GM21447 (cell line): ENCODE results near the gene MYO1F.

Experiments used
- ATAC-seq: cut with Tn5 transposase; IDR thresholded peaks from one replicate; pipeline ENCODE4 v1.9.1; 2021; ENCODE audit not compliant: unreplicated experiment

Gene MYO1F

DNA sequence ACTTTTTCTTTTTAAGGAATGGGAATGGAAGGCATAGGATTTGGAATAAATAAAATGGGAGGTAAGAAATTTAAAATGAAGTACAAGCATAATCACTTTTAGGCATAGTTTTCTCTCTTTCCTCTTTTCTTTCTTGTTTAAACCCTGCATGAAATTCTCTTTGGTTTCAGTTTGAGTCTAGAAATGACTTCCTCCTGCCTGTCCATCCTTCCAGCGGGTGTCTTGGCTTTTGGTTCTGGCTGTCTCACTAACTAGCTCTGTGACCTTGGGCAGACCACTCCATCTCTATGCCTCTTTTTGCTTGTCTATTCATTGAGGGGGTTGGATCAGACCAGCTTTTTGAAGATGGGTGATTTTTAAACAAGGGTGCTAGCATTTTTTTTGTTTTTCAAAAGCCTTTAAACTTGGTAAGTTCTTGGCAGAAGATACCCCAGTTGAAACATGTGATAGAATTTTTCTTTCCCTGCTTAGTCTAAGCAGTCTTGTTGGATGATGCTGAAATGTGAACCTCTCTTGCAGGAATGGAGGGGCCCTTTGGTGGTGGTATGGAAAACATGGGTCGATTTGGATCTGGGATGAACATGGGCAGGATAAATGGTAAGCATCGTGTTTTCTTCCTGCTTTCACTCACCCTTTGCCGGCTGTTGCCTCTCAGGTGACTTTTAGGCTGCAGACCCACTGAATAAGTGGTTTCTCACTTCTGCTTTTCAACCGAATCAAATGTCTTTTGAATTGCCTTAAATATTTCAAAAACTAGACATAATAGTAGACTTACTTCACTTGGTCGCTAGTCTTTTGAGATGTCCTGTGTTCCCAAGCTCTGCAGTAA is 103.4 kb downstream of the MYO1F start:
- peak; percentile 49 for ATAC-seq
